Natural killer cell (primary cell): ENCODE measurements around the gene IFITM10. TPM values are rescaled to one million over a fixed set of nuclear protein-coding genes. Genes with fewer than 3 reads are reported as not detected.

Experiments
- ATAC-seq, 3 donors: fragments of 150-1000 bp in 2 of 3; fragments of 200-7000 bp in 1 of 3; cut with Tn5 transposase; 1 replicate in 1 of 3; 2 replicates in 2 of 3; pipeline ENCODE4 v1.10.0; 2021; ENCODE audit warnings: mild to moderate bottlenecking in 2 of 3, moderate library complexity in 2 of 3
- DNase-seq, 2 donors: peaks; one replicate each; pipeline versions ENCODE4 v3.0.0 to v3.0.0-alpha.2; 2013 to 2021; ENCODE audit warnings: mixed read lengths in 1 of 2
- H3K27ac ChIP-seq: one replicate; pipeline ENCODE4 v1.5.1; 2013; ENCODE audit warnings: mild to moderate bottlenecking, low read length
- H3K27me3 ChIP-seq: one replicate; pipeline ENCODE4 v1.6.1; 2013; ENCODE audit warnings: low read length; ENCODE audit not compliant: control insufficient read depth, insufficient read depth
- H3K36me3 ChIP-seq: one replicate; pipeline ENCODE4 v1.6.1; 2013; ENCODE audit warnings: low read length; ENCODE audit not compliant: control insufficient read depth, insufficient read depth
- H3K4me1 ChIP-seq: one replicate; pipeline ENCODE4 v1.6.1; 2013; ENCODE audit warnings: low read length; ENCODE audit not compliant: control insufficient read depth, insufficient read depth
- H3K4me3 ChIP-seq: one replicate; pipeline ENCODE4 v1.5.1; 2013; ENCODE audit warnings: low read length
- H3K9me3 ChIP-seq: one replicate; pipeline ENCODE4 v1.6.1; 2013; ENCODE audit warnings: low read length; ENCODE audit not compliant: control insufficient read depth, insufficient read depth
- H3K27ac Mint-ChIP-seq, 2 donors: one replicate each; pipeline ENCODE4 v1.8.0; 2022; ENCODE audit warnings: mild to moderate bottlenecking in 2 of 2, mixed read lengths in 2 of 2, moderate library complexity in 1 of 2
- H3K27me3 Mint-ChIP-seq, 2 donors: one replicate each; pipeline ENCODE4 v1.8.0; 2022; ENCODE audit warnings: low read depth in 2 of 2, mixed read lengths in 2 of 2
- H3K36me3 Mint-ChIP-seq: one replicate; pipeline ENCODE4 v1.8.0; 2022; ENCODE audit warnings: mixed read lengths
- H3K4me1 Mint-ChIP-seq, 2 donors: one replicate each; pipeline ENCODE4 v1.8.0; 2022; ENCODE audit warnings: mixed read lengths in 2 of 2
- H3K4me3 Mint-ChIP-seq: one replicate; pipeline ENCODE4 v1.8.0; 2022; ENCODE audit warnings: mild to moderate bottlenecking, moderate library complexity, mixed read lengths
- H3K9me3 Mint-ChIP-seq, 2 donors: one replicate each; pipeline ENCODE4 v1.8.0; 2022; ENCODE audit warnings: mixed read lengths in 2 of 2
- WGBS: methylation state at CpG from one replicate; pipeline ENCODE4 v1.1.7; 2013; ENCODE audit warnings: missing lambda C conversion rate; ENCODE audit not compliant: insufficient coverage; 5-methylcytosine and 5-hydroxymethylcytosine counted together
- intact Hi-C: fragments of 100-400 bp; cut with micrococcal nuclease; formaldehyde crosslinking; loops from one replicate; pipeline ENCODE4 v1.14.2; 2022
- total RNA-seq, 4 donors: library from RNA; stranded (reverse); fragments of 120-200 nt in 1 of 4; gene quantifications; one replicate each; pipeline versions ENCODE4 v1.2.3 to v1.2.4, GENCODE V29; 2013 to 2022
- TF ChIP-seq, protein P1 (sequence below): fragments of 200-600 bp; IDR thresholded peaks from one replicate; pipeline ENCODE4 v1.8.0; 2022; ENCODE audit warnings: antibody characterized with exemption

Gene IFITM10
- total RNA-seq, 3 donors from 2014 or later (not counting 1 experiment from before 2014, with no cell fraction given): 5.5 to 8.1 (median 6.5) TPM

DNA sequence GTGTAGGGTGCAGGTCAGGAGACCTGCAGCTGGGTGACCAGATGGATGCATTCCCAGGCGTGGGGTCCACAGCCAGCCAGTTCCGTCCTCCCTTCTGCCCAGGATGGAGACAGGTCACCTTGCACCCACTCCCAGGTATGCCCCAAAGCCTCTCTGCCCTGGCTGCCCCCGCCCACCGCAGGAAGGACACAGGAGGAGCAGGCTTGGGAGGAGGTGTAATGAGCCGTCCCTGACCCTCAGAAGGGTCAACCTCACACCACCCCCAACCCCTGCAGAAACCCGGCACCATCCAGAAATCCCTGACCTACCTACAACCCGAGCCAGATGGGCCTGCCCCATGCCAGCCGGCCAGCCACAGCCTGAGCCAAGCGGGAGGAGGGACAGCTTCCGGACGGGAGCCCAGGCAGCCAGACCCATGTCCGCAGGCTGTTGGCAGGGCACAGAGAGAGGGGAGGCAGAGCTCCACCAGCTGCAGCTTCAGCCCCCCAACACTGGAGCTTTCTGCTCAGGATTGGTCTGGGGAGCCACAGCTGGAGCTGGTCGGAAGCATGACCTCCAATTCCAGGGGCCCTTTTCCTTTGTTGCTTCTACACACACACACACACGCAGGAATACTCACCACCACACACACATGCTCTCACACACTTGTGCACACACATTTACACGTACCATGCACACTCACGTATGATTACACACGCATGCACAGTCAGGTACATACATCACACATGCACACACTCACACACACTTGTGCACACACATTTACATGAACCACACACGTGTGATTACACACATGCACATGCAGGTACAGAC lies 5.3 kb downstream of the IFITM10 start:
- ATAC-seq (no peak), DNase-seq (no peak)
- intact Hi-C loops: no loop called here
- Histone ChIP-seq H3K9me3 (no peaks in the 10 kb centered on the region), H3K4me3 (no peak overlapping the region), H3K36me3 (no peaks in the 10 kb centered on the region), H3K4me1 (peaks cover 37% of the 10 kb centered on the region), H3K27ac (no peak overlapping the region), H3K27me3 (peaks cover 6% of the 10 kb centered on the region)
- Mint-ChIP-seq H3K9me3 (no peaks in the 10 kb centered on the region), H3K27ac (no peak overlapping the region), H3K4me1 (peaks cover 7 to 32% of the 10 kb centered on the region in 2 donors), H3K27me3 (peaks cover 0 to 8% of the 10 kb centered on the region in 2 donors), H3K36me3 (no peaks in the 10 kb centered on the region), H3K4me3 (no peak overlapping the region)
- WGBS: 97% methylated on average over 18 of the region's 18 CpGs
- TF ChIP-seq, protein P1, sequence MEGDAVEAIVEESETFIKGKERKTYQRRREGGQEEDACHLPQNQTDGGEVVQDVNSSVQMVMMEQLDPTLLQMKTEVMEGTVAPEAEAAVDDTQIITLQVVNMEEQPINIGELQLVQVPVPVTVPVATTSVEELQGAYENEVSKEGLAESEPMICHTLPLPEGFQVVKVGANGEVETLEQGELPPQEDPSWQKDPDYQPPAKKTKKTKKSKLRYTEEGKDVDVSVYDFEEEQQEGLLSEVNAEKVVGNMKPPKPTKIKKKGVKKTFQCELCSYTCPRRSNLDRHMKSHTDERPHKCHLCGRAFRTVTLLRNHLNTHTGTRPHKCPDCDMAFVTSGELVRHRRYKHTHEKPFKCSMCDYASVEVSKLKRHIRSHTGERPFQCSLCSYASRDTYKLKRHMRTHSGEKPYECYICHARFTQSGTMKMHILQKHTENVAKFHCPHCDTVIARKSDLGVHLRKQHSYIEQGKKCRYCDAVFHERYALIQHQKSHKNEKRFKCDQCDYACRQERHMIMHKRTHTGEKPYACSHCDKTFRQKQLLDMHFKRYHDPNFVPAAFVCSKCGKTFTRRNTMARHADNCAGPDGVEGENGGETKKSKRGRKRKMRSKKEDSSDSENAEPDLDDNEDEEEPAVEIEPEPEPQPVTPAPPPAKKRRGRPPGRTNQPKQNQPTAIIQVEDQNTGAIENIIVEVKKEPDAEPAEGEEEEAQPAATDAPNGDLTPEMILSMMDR: no peak

DNA sequence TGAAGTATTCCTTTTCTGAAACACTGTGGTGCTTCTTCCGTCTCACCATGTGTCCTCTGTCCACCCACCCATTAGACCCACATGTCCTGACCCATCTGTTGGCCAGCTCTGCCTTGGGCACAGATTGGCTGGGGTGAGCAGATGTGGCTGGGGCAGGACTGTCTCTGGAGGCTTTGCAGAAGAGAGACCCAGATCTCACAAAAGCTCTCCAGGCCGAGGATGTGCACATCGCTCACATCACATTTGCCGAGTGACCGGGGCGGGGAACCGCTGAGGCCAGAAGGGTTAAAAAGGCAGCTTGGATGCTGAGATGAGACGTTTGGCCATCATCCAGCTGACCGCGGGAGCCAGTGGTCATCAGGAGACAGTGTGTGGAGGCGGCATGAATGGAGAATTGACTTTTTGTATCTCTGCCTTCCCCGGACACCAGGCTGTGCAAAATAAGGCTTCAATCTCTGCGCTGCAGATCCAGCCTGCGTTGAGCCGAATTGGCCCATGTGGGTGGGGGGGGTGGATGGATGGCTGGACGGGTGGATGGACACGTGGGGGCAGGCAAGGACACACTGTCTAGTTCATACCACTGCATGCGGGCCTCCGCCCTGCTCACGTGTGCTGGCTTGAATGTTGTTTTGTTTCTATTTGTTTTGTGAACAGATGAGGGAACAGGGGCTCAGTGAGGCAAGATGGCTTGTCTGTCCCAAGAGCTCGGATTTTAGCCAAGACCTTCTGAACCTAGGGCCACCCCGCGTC lies 6.1 kb downstream of the IFITM10 start:
- intact Hi-C loops: no loop called here
- Histone ChIP-seq H3K9me3 (no peaks in the 10 kb centered on the region), H3K4me3 (no peak overlapping the region), H3K4me1 (peaks cover 29% of the 10 kb centered on the region), H3K36me3 (no peaks in the 10 kb centered on the region), H3K27me3 (no peaks in the 10 kb centered on the region), H3K27ac (no peak overlapping the region)
- ATAC-seq (no peak), DNase-seq (no peak)
- H3K9me3 Mint-ChIP-seq: no peaks in the 10 kb centered on the region
- WGBS: 92% methylated on average over 23 of the region's 23 CpGs
- H3K27me3 Mint-ChIP-seq: peaks cover 5 to 6% of the 10 kb centered on the region in 2 donors
- H3K4me3 Mint-ChIP-seq: no peak overlapping the region
- no peaks in the 10 kb centered on the region for H3K36me3 Mint-ChIP-seq
- peaks cover 0 to 24% of the 10 kb centered on the region in 2 donors for H3K4me1 Mint-ChIP-seq
- TF ChIP-seq, protein P1: no peak
- no peak overlapping the region for H3K27ac Mint-ChIP-seq

DNA sequence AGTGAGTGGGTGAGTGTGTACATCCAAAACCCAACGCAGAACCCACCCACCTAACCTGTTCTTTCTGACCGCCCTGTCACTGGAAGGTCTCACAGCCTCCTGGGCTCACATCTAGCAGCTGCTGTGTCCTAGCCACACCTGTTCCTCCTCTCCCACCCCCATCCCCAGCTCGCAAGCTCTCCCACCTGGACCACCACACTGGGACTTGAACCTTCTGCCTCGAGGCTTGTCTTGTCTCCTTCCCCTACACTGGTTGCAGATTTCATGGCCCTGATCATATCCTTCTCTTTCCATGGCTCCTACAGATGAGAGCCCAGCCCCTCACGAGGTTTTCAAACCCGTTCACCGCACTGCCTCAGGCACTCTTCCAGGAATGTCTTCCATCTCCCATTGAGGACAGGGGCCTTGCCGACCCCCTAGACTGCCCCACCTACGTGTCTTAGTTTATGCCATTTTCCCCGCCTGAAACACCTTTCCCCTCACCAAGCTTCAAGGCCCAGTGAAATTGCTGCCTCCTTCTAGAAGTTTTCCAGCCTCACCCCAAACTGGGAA lies 6.7 kb downstream of the IFITM10 start:
- H3K27ac ChIP-seq: no peak overlapping the region
- no peaks in the 10 kb centered on the region for H3K36me3 Mint-ChIP-seq
- WGBS: 92% methylated on average over 10 of the region's 10 CpGs
- no peak overlapping the region for H3K27ac Mint-ChIP-seq
- no peak overlapping the region for H3K4me3 ChIP-seq
- H3K4me3 Mint-ChIP-seq: no peak overlapping the region
- DNase-seq: no peak
- TF ChIP-seq, protein P1: no peak
- peaks cover 0 to 22% of the 10 kb centered on the region in 2 donors for H3K4me1 Mint-ChIP-seq
- no peaks in the 10 kb centered on the region for H3K9me3 Mint-ChIP-seq
- H3K4me1 ChIP-seq: peaks cover 25% of the 10 kb centered on the region
- no peaks in the 10 kb centered on the region for H3K9me3 ChIP-seq
- no peaks in the 10 kb centered on the region for H3K36me3 ChIP-seq
- no peak for ATAC-seq
- H3K27me3 ChIP-seq: no peaks in the 10 kb centered on the region
- peaks cover 8 to 9% of the 10 kb centered on the region in 2 donors for H3K27me3 Mint-ChIP-seq
- intact Hi-C loops: no loop called here
